Measurements from ENCODE around the gene MRM2.

MRM2 gene

DNA sequence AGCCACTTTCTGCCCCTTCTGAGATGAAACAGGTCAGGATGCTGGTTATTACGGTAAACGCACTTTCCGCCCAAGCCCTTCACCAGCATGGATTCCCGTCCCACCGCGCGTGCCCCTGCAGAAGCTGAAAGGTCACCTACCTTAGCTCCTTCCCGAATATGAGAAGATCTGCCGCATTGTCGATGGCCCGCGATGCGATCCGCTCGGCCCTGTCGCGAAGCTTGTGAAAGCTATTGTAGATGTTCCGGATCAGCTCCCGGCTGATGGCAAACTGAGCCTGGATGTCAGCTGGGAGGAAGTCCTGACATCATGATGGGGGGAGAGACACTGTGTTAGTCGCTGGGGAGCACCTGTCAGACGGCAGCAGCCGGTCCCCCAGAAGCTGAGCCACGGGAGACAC is 22.2 kb upstream of the MRM2 start:
- no peak for DNase-seq (ENCODE audit: low spot score)

DNA sequence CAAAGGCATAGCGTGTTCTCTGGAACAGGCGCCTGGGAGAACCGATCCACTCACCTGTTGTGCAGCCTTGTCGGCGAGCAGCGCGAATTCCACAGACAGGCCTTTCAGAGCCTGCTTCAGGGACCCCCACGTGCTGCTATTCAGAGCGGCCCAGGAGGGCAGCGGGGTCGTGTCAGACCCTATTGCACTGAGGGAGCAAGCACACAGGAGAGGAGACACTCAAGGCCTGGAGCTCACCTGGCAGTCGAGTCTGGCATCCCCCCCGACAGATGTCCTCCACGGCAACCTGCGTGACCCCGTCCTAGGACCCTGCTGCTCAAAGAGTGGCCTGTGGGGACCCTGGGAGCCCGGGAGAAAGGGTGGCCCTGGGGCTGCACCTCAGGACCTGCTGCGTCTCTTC is 21.2 kb upstream of the MRM2 start:
- DNase-seq (ENCODE audit: low spot score), result no peak

DNA sequence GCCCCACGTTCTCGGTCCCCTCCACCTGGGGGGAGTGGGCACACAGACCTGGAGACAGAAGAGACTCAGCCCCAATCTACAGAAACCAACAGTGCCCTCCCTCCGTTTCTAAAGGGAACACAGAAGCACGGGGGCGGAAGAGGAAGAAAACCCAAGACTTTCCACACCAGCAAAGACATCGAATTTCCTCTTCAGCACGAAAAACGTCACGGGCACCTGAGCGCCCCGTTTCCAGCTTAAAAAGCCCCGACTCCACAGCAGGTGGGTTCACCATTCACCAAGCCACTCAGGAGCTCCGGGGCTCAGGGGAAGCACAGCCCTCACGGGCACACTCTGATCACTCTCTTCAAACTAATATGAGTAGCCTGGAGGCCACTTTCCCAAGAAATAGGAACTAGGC is 19.6 kb upstream of the MRM2 start:
- no peak for DNase-seq (ENCODE audit: low spot score)

DNA sequence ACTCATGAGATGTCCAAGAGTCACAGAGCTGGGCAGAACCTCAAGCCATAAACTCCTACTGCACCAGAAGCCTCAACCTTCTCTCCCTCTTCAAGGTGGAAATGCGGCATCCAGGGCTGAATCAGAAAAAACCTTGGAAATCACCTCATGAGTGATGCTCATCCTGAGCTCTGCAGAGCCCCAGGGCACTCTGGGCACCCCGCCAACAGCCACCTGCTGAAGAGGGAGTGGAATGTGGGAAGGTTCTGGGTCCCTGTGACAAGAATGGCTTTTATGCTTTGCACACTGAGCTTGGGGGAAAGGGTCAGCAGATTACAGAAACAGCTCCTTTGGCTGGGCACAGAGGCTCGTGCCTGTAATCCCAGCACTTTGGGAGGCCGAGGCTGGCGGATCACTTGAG is 18.8 kb upstream of the MRM2 start:
- DNase-seq (ENCODE audit: low spot score), result peak; percentile 89

DNA sequence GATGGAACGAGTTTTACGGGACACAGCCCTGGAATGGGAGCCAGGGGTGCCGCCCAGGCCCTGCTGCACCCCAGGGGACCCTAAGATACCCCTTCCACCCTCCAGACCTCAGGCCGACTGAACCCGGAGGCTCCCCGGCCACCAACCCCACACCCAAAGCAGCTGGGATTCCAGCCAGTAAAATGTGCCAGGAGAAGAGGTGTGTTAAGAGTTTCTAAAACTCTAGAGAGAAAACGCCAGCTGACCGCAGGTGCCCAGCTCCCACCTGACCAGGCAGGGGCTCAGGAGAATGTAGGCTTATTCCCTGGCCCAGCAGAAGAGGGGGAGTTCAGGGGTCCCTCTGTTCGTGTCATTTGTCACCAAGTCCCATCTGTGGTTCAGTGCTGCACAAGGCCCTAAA is 17.5 kb upstream of the MRM2 start:
- no peak for DNase-seq (ENCODE audit: low spot score)

DNA sequence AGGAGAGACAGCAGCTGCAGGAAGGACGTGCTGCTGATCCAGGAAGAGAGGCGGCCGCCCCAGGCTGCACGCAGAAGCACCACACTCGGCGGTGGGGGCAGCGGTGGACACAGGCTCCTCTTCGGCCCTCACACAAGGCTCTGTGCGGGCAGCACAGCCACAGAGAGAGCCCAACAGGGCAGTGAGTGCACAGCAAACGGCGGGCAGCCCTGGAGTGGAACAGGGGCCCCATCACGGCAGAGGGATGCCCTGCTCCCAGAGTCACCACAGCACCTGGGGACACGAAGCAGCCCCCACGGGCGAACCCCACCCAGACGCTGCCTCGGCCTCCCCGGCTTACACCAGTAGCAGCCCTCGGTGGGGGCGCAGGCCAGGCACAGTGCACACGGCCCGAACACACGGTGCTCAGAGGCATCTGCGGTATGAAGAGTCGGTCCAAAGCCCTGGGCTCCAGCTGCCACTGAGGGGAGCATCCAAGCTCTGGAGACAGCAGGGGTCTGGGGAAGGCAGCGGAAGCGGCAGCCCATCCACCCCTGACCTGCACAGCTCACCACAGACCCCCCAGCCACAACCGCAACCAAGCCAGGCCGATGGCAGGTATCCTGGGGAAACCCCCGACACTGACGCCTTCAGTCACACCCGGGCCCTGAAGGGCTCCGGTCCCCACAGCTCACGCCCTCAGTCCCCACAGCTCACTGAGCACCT is 16.8 kb upstream of the MRM2 start:
- no peak for DNase-seq (ENCODE audit: low spot score)

DNA sequence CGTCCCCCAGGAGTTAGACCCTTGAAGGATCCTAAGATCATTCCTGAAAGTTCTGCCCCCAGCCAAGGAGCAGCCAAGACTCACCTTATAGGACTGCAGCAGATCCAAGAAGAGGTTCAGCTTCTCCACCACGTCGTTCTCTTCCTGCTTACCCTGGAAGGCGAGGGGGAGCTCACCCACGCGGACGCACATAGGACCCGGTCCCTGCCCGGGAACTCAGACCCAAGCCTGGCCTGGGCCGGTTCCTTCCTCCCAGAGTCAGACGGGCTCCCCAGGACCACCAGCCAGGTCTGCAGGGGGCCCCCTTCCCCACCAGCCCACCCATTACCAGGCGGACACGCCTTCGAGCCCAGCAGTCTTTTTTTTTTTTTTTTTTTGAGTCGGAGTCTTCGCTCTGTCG is 15.6 kb upstream of the MRM2 start:
- DNase-seq (ENCODE audit: low spot score), result no peak

DNA sequence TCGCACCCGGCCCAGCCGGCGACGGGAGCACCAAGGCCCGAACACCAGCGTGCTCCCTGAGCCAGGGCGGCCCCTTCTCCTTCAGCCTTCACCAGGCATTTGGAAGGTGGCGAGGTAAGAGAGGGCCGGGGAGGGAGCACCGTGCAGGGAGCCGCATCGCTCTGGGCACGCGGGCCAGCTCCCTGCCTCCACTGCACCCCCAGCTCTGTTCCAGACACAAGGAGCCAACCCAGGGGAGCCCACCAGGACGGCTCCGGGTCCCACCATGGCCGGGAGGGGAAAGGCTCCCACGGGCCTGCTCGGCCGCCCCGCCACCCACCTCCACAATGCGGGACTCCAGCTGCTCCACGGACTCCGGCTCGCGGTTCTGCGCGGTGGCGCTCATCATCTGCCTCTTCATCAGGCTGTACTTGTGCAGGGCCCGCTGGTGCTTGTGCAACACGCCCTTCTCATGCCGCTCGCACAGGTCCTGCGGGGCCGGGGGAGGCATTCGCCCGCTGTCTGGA is 15.1 kb upstream of the MRM2 start:
- DNase-seq (ENCODE audit: low spot score), result no peak

DNA sequence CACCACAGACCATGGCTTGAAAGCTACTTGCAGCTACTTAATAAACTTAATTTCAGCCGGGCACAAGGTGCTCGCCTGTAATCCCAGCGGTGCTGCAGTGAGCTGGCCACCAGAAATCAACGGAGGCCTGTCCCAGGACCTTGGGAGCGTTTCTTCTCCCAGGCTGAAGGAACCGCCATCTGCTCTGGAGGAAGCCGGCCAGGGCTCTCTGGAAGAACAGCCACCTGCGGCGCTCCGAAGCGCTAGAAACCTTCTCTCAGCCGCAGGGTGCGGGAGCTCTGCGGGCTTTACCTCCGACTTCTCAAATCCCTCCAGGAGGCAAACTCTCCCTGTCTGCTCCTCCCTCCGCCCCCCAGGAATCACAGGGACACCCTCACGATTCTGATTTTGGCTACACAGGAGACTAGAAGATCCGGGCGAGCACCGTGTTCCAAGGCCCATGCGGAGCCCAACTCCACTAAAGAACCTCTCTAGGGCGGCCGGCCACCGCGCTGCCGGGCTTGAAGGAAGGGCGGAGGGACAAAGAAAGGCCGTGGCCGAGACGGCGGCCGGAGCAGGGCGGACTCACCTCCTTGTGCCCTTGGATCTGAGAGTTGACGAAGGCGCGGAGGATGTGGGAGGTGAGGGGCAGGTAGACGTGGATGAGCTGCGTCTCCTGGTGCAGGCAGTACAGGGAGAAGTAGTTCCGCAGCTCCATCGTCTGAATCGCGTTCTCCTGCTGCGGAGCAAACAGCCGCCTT is 14.5 kb upstream of the MRM2 start:
- DNase-seq (ENCODE audit: low spot score), result no peak

DNA sequence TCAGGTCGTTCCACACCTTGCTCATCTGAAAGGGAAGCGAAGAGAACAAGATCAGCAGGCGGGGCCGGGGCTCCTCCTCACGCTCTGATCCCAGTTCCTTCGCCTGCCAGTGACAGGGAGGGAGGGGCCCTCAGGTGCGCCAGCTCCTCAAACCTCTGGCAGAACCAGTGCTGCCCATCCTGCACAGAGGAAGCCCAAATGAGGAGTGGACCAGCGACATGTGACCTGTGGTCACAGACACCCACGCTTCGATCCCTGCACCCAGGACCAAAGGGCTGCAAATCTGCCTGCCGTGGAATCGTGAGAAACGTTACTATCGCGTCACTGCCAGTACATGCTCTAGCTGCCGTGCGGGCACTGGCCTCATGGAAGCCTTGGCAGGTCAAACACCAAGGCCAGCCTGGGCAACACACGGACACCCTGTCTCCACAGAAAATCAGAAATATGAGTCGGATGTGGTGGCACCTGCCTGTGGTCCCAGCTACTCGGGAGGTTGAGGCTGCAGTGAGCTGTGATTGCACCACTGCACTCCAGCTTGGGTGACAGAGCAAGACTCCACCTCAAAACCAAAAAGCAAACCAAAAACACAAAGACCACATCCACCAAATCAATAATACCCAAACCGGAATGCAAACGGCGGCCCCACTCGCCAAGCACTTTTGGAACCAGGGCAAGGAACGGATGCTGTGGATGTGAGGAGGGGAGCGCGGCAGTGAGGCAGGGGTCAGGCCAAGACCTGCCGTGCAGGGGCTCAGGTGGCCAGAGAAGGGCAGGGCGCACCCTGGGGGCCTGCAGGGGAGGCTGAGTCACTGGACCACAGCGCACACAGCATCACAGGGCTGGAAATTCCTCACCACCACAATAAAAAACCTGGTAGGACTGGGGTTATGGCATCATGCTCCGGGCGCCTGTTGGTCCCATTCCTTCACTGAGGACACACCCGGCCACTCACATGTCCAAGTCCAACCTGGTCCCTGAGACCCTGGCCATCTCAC is 13.4 kb upstream of the MRM2 start:
- DNase-seq (ENCODE audit: low spot score), result peak; percentile 6

DNA sequence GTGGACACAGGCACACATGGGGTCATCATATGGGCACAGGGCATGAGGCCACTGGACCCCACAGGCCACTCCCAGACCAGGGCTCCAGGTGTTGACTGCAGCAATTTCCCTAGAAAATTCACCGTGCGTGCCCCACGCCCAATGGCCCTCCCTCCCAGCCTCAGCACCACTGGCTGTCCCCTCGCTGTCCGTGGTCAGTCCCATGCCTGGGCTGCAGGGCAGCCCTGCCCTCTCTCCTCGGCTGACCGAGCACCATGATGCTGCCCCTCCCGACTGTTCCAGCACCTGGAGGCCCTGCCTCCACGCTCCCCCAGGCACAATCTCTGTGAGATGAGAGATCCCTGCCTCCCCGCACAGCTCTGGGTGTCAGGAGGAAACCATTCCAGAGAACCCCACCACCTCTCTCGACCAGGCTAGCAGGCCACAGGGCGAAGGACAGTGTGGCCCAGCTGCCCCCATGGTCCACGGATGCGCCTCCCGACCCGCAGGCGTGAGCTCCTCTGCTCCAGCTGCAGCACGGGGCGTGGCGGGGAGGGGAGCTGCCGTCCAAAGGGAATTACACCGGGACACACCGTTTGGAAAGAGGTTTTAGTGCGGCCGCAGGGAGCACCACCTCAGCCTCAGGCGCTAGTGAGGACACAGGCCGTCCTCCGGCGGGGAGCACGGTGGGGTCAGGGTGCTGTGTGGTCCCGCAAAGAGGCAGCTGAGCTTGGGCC is 12.6 kb upstream of the MRM2 start:
- no peak for DNase-seq (ENCODE audit: low spot score)

DNA sequence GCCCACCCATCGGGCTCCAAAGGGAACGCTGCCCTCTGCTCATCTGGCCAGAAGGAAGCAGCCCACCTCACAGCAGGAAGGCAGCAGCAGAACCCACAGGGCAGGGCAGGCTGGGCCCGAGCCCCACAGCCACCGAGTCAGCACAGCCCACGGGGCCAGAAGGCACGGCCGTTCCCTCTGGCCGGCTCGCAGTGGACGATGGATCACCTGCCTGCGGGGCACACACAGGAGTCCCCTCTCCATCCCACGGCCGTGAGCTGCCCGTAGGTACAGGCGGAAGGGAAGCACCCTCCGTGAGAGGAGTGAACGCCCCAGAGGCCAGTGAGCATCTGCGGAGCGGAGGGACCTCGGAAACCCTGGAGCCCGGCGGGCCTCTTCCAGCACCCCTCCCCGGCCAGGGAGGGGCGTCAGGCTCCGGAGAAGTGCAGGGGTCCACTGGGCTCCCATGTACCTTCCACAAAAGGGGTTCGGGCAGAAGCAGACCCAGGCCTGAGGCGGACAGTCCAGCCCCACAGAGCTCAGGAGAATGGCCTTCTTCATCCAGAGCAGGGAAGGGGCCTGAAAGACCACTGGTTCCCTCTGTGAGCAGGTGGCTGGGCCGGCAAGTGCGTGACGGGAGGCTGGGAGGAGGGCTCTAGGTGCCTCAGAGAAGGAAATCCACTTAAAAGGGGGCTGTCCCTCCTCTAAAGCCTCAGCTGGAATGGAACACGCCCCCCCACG is 11.7 kb upstream of the MRM2 start:
- DNase-seq (ENCODE audit: low spot score), result no peak

DNA sequence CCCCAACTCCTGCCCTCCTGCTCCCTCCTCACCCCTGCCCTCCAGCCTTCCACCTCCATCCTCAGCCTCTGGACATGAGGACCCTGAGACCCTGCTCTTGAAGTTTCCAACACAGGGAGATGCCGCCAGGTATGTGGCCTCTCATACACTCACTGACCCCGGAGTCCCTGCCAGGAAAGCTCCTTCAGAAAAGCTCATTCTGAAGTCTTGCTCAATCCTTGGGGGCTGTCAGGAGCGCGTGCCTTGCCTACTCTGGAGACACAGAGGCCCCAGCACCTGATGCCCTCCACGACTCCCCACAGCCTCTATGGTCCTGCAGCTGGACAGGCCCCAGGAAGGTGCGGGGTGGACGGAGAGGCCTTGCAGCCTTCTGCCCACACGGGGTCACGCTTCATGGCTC is 11.0 kb upstream of the MRM2 start:
- DNase-seq (ENCODE audit: low spot score), result no peak

DNA sequence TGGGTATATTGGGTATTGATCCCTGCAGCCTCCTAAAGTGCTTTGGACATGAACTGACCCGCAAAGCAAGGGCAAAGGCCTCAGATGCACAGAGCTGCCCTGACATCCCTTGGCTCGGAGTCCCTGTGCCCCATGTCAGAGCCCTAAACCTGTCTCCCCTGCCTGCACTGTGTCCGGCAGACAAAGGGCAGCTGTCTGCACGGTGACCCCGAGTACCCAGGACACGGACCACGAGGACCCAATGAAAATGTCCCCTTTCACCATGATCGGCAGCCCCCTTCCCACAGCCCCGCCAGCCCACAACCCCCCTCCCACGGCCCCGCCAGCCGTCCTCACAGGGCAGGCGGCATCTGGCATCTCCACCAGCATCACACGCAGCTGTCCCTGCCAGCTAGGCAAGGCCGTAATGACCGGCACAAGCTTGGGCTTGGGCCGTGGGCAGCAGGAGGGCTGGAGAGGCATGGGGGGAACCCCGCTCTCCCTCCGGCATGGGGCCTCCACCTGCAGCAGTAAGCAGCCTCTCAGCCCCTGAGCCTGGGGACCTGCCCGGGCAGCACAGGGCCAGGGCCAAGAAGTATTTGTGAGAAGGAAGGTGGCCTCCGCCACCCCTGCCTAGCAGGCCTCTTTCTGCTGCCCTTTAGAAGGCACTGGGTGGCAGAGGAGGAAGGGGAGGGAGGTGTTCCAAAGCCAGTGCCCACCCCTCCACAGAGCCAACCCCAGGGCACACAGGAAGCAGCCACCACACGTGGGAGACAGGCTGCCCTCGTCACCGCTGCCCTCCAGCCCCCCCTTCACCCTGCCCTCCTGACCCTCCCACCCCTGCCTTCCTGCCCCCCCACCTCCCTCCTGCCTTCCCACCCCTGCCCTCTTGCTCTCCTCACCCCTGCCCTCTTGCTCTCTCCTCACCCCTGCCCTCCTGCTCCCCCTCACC is 10.1 kb upstream of the MRM2 start:
- no peak for DNase-seq (ENCODE audit: low spot score)

DNA sequence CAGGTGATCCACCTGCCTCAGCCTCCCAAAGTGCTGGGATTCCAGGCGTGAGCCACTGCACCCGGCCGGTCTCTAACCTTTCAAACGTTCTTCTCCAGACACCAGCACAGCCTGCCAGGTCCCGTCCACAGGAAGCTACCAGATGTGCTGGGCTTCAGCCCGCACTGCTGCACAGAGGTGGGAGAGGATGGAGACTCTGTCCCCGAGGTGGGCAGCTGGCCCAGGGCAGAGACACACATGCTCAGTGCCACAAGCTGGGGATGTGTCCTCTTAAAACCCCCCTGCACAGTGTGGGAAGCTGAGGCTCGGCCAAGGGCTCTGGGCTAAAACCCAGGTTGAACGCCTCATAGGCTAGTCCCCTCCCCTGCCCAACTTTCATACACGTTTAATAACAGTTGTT is 9.4 kb upstream of the MRM2 start:
- no peak for DNase-seq (ENCODE audit: low spot score)

DNA sequence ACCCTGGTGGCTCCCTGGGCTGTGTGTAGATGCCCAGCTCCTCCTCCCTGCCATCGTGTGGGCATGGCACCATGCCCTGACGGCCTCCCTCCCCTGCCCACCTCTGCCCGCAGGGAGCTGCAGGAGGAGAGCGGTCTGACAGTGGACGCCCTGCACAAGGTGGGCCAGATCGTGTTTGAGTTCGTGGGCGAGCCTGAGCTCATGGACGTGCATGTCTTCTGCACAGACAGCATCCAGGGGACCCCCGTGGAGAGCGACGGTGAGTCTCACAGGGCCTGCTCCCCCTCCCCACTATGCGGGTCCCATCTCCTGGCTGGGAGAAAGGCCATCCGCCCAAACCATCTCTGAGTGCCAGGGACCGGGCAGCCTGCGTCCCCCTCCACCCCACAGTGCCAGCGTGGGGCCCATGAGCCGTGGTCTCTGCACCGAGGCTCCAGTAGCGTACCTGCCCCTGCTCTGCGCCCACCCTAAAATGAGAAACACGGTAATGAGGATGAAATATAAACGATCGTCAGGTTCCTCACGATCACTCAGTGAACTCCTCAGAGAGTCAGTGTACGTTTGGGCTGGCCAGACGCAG is 7.8 kb upstream of the MRM2 start:
- no peak for DNase-seq (ENCODE audit: low spot score)

DNA sequence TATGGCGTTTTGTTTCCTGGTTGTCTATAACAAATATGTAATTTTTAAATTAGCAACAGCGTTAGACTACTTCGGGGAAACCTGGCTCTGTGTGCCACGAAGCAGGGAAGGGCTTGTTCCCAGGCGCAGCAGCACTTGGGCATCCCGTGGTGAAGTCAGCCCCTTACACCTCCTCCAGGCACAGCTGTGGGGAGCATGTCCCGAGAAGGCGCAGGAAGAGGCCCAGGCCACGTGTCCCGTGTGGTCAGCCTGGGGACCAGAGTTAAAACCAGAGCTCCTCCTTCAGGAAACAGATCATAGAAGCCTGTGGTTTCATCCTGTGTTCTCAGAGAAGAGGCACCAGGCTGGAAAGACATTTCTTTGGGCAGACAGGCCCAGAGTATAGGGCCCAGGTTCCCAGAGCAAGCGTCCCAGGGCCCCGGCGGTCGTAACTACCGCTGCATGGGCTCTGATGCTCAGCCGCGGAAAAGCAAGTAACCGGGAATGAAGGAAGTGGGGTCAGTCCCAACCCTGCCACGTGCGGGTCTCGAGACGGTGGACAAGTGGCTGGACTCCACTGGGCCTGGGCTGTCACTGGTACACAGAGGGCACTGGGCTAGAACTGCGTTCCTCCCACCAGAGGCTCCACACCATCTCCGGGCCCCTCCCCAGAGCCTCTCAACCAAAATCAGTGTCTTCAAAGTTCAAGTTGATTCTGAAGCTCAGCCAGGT is 7.1 kb upstream of the MRM2 start:
- DNase-seq (ENCODE audit: low spot score), result peak; percentile 60

DNA sequence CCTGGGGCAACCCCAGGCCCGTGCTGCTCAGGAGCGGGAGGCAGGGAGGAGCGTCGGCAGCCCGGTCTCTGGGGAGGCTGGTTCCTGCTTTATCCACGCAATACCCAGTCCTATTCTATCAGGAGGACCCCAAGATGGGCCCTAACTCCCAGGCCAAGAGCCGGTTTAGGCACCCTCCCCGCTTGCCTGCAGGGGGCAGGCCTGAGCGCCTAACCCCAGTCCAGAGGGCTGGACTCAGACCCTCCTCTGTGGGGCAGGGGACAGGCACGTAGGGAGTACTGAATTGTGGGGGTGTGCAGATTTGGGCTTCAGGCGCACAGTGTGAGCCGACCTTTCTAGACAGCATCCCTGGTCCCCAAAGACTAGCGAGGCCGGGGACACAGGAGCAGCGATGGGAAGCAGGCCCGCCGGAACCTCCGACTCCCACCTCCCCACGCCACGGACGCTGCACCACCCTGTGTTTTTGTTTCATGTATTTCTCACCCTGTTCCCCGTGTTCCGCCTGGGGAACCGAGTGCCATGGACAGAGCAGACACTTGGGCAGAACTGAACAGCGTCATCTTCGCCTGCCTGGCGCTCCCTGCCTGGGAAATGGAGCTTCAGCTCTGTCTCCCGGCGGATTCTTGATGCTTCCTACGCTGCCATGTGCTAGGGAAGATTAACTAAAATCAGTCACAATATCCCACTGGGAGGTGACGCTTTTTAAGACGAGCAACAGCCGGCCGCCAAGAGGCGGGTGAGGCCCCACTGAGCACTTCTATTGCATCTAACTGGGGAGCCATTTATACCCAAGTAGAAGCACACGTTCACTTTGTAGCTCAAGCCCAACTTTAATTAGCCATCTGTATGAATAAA is 5.4 kb upstream of the MRM2 start:
- peak; percentile 19 for DNase-seq (ENCODE audit: low spot score)

Measured in kidney tubule cell (primary cell).